ENCODE data around the gene SLC24A4. TPM values are rescaled to one million over a fixed set of nuclear protein-coding genes. Genes with fewer than 3 reads are reported as not detected.

SLC24A4 gene
- total and polyA plus RNA-seq, 10 donors, result 0.29 to 8.9 (median 4.2) TPM

- 60 to 69% (median 66%) methylated on average over 9 of the region's 9 CpGs for WGBS, 5 donors
- no peaks in the 10 kb centered on the region for H3K9me3 ChIP-seq
- DNase-seq, result no peak
- no peak for TF ChIP-seq POLR2AphosphoS5 (IDR thresholded peaks at IDR 0.05)
- no peak for TF ChIP-seq CTCF (IDR thresholded peaks at IDR 0.05 in 8 of 11, conservative IDR thresholded peaks at IDR 0.05 in 3 of 11)
- TF ChIP-seq POLR2A (IDR thresholded peaks at IDR 0.05), result no peak
- H3K36me3 ChIP-seq, result peaks cover 0 to 4% (median 0%) of the 10 kb centered on the region in 6 donors
- peak overlapping the region; percentile 63 to 87 (median 76) for H3K4me3 ChIP-seq
- peaks cover 0 to 19% (median 0%) of the 10 kb centered on the region in 7 donors for H3K27me3 ChIP-seq (replicated peaks in 1 of 7)
- peak overlapping the region; percentile 77 to 97 (median 92) for H3K27ac ChIP-seq
- peaks cover 19 to 77% (median 55%) of the 10 kb centered on the region in 6 donors for H3K4me1 ChIP-seq
- intact Hi-C loops (cut with DNase I; ENCODE audit: low total_unique reads), result no loop called here
Measured at GRCh38 chr14:92512807-92513203, 189.8 kb downstream of the SLC24A4 start.

DNA sequence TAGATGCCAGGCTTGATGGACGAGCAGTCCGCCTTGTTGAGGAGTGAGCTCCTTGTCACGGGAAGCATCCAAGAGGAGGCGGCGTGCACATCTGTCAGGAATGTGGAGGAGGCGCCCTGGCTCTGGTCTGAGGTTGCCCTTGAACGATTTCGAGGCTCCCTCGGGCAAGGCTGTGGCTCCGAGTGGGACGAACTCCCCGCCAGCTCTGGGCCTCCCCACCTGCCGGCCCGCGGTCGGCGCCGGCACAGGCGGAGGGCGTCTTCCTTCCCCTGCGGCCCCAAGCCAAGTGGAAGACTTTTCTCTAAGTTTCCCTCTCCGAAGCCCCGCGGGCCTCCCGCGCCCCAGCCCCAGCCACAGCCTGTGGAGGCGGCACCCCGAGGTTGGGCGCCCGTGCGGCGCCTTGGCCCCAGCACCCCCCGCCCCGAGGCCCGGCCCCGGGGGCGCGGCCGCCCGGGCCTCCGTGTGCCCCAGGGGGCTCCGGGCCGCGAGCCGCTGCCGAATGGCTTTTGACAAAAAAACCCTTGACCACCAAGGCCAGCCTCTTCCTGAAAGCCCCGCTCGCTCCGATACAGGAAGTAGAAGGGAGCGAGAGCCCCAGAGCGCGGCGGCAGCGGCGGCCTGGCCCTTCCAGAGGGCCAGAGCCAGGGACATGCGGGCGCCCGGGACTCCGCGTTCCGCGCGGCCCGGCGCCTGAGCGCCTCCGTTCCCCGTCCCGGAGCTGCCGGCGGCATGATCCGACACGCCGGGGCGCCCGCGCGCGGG, 190.4 kb downstream of the SLC24A4 start, which contains the start of gene RIN3:
RIN3 (plus strand) TSS at position 578 of the 762 bp plus-strand sequence; CDS start at position 730, 152 bp downstream.
- no peaks in the 10 kb centered on the region for H3K9me3 ChIP-seq
- DNase-seq, result peak; percentile 94
- intact Hi-C loops (cut with DNase I; ENCODE audit: low total_unique reads), result no loop called here
- H3K4me1 ChIP-seq, result peaks cover 19 to 77% (median 58%) of the 10 kb centered on the region in 6 donors
- TF ChIP-seq POLR2AphosphoS5 (IDR thresholded peaks at IDR 0.05) (peak; percentile 82 to 86 (median 84)), CTCF (IDR thresholded peaks at IDR 0.05 in 8 of 11, conservative IDR thresholded peaks at IDR 0.05 in 3 of 11) (no peak), POLR2A (IDR thresholded peaks at IDR 0.05) (peak in 1 of 3 donors; percentile 62)
- peak within 1 kb of the TSS; percentile 77 to 97 (median 92) for H3K27ac ChIP-seq
- 2 to 3% (median 3%) methylated on average over 51 to 79 of the region's 79 CpGs for WGBS, 5 donors
- peaks cover 0 to 10% (median 0%) of the 10 kb centered on the region in 6 donors for H3K36me3 ChIP-seq
- H3K4me3 ChIP-seq, result peak within 1 kb of the TSS; percentile 63 to 87 (median 76)
- peaks cover 0 to 19% (median 0%) of the 10 kb centered on the region in 7 donors for H3K27me3 ChIP-seq (replicated peaks in 1 of 7)

- WGBS, 5 donors, result 7 to 10% (median 9%) methylated on average over 37 to 81 of the region's 81 CpGs
- Histone ChIP-seq H3K9me3 (no peaks in the 10 kb centered on the region), H3K27me3 (replicated peaks in 1 of 7) (peaks cover 0 to 19% (median 0%) of the 10 kb centered on the region in 7 donors), H3K27ac (peak overlapping the region; percentile 77 to 97 (median 92)), H3K4me1 (peaks cover 19 to 83% (median 66%) of the 10 kb centered on the region in 6 donors), H3K4me3 (peak overlapping the region; percentile 63 to 87 (median 76)), H3K36me3 (peaks cover 0 to 10% (median 0%) of the 10 kb centered on the region in 6 donors)
- TF ChIP-seq CTCF (IDR thresholded peaks at IDR 0.05 in 8 of 11, conservative IDR thresholded peaks at IDR 0.05 in 3 of 11) (no peak), POLR2AphosphoS5 (IDR thresholded peaks at IDR 0.05) (peak in 1 of 3 donors; percentile 67), POLR2A (IDR thresholded peaks at IDR 0.05) (no peak)
- intact Hi-C loops (cut with DNase I; ENCODE audit: low total_unique reads), result no loop called here
- peak; percentile 89 for DNase-seq
Measured at GRCh38 chr14:92513966-92514843, 191.2 kb downstream of the SLC24A4 start.

Measured in spleen (tissue), 11 donors.